Transverse colon (tissue), 3 donors: ENCODE data around the gene WDR75.

ENCODE experiments used
- CTCF ChIP-seq, 5 experiments: fragments of 200-600 bp in 3 of 5; fragments of 450-650 bp in 2 of 5; sonication (generic) in 3 of 5; IDR thresholded peaks; 1 replicate in 2 of 5; 2 replicates in 3 of 5; pipeline ENCODE4 v1.5.1; 2016 to 2017; ENCODE audit warnings: antibody characterized with exemption in 5 of 5, inconsistent platforms in 3 of 5, mild to moderate bottlenecking in 2 of 5, moderate library complexity in 1 of 5
- POLR2A ChIP-seq: fragments of 450-650 bp; IDR thresholded peaks from one replicate; pipeline ENCODE4 v1.6.1; 2016; ENCODE audit warnings: antibody characterized with exemption, mild to moderate bottlenecking, moderate library complexity

GRCh38 chr2:189483571-189483970 lies 42.3 kb downstream of the WDR75 start:
- TF ChIP-seq CTCF (IDR thresholded peaks at IDR 0.05) (no peak), POLR2A (no peak)
